ENCODE measurements around the gene PSMF1.
"Not testable (repeated sequence)": the region's sequence is repeated elsewhere in the genome, so short reads cannot be mapped to it uniquely, and the experiment has no call there.

PSMF1 gene

GRCh38 chr20:1203630-1204029 is 85.2 kb downstream of the PSMF1 start:
- no peak overlapping the region for H3K27ac Mint-ChIP-seq
- no peaks in the 10 kb centered on the region for H3K27me3 Mint-ChIP-seq
- H3K4me3 Mint-ChIP-seq: no peak overlapping the region
- H3K9me3 Mint-ChIP-seq: no peaks in the 10 kb centered on the region
- H3K36me3 Mint-ChIP-seq (ENCODE audit: low read depth): no peaks in the 10 kb centered on the region
- no peaks in the 10 kb centered on the region for H3K4me1 Mint-ChIP-seq (ENCODE audit: low read depth)

- no peak overlapping the region for H3K4me3 Mint-ChIP-seq
- H3K4me1 Mint-ChIP-seq (ENCODE audit: low read depth): no peaks in the 10 kb centered on the region
- no peaks in the 10 kb centered on the region for H3K9me3 Mint-ChIP-seq
- H3K27me3 Mint-ChIP-seq: no peaks in the 10 kb centered on the region
- H3K36me3 Mint-ChIP-seq (ENCODE audit: low read depth): no peaks in the 10 kb centered on the region
- H3K27ac Mint-ChIP-seq: no peak overlapping the region
These were observed 85.7 kb downstream of the PSMF1 start for GRCh38 chr20:1204113-1204512.

GRCh38 chr20:1204576-1204975 is 86.2 kb downstream of the PSMF1 start:
- Mint-ChIP-seq H3K27me3 (no peaks in the 10 kb centered on the region), H3K36me3 (ENCODE audit: low read depth) (no peaks in the 10 kb centered on the region), H3K4me3 (no peak overlapping the region)

GRCh38 chr20:1205802-1206201 is 87.4 kb downstream of the PSMF1 start:
- no peaks in the 10 kb centered on the region for H3K27me3 Mint-ChIP-seq
- H3K36me3 Mint-ChIP-seq (ENCODE audit: low read depth): no peaks in the 10 kb centered on the region
- no peak overlapping the region for H3K27ac Mint-ChIP-seq
- H3K4me3 Mint-ChIP-seq: no peak overlapping the region
- H3K9me3 Mint-ChIP-seq: no peaks in the 10 kb centered on the region
- H3K4me1 Mint-ChIP-seq (ENCODE audit: low read depth): no peaks in the 10 kb centered on the region

More at GRCh38 chr20:1204576-1204975, 86.2 kb downstream of the PSMF1 start:
- no peaks in the 10 kb centered on the region for H3K4me1 Mint-ChIP-seq (ENCODE audit: low read depth)
- no peaks in the 10 kb centered on the region for H3K9me3 Mint-ChIP-seq
- H3K27ac Mint-ChIP-seq: no peak overlapping the region

- Mint-ChIP-seq H3K9me3 (no peaks in the 10 kb centered on the region), H3K27ac (no peak overlapping the region), H3K4me1 (ENCODE audit: low read depth) (no peaks in the 10 kb centered on the region), H3K4me3 (no peak overlapping the region), H3K27me3 (peaks cover under 1% of the 10 kb centered on the region), H3K36me3 (ENCODE audit: low read depth) (no peaks in the 10 kb centered on the region)
These were observed 88.2 kb downstream of the PSMF1 start for GRCh38 chr20:1206366-1207148.

- Mint-ChIP-seq H3K27ac (no peak overlapping the region), H3K4me3 (no peak overlapping the region), H3K4me1 (ENCODE audit: low read depth) (no peaks in the 10 kb centered on the region), H3K9me3 (no peaks in the 10 kb centered on the region), H3K36me3 (ENCODE audit: low read depth) (no peaks in the 10 kb centered on the region), H3K27me3 (peaks cover 8% of the 10 kb centered on the region)
These were observed 89.0 kb downstream of the PSMF1 start for GRCh38 chr20:1207293-1207878.

- Mint-ChIP-seq H3K27me3 (peaks cover 10% of the 10 kb centered on the region), H3K4me1 (ENCODE audit: low read depth) (peaks cover 10% of the 10 kb centered on the region), H3K4me3 (no peak overlapping the region), H3K9me3 (no peaks in the 10 kb centered on the region), H3K36me3 (ENCODE audit: low read depth) (no peaks in the 10 kb centered on the region), H3K27ac (no peak overlapping the region)
These were observed 91.3 kb downstream of the PSMF1 start for GRCh38 chr20:1209447-1210387.

- no peaks in the 10 kb centered on the region for H3K9me3 Mint-ChIP-seq
- peaks cover 10% of the 10 kb centered on the region for H3K27me3 Mint-ChIP-seq
- H3K36me3 Mint-ChIP-seq (ENCODE audit: low read depth): no peaks in the 10 kb centered on the region
- H3K4me1 Mint-ChIP-seq (ENCODE audit: low read depth): peaks cover 18% of the 10 kb centered on the region
- H3K27ac Mint-ChIP-seq: no peak overlapping the region
- no peak overlapping the region for H3K4me3 Mint-ChIP-seq
These were observed 92.1 kb downstream of the PSMF1 start for GRCh38 chr20:1210501-1210900.

GRCh38 chr20:1212023-1212422 is 93.6 kb downstream of the PSMF1 start:
- Mint-ChIP-seq H3K4me3 (no peak overlapping the region), H3K27me3 (peaks cover 10% of the 10 kb centered on the region), H3K9me3 (no peaks in the 10 kb centered on the region), H3K36me3 (ENCODE audit: low read depth) (no peaks in the 10 kb centered on the region), H3K27ac (no peak overlapping the region), H3K4me1 (ENCODE audit: low read depth) (peaks cover 33% of the 10 kb centered on the region)

GRCh38 chr20:1212607-1213396 is 94.4 kb downstream of the PSMF1 start:
- Mint-ChIP-seq H3K36me3 (ENCODE audit: low read depth) (no peaks in the 10 kb centered on the region), H3K9me3 (no peaks in the 10 kb centered on the region), H3K27me3 (peaks cover 10% of the 10 kb centered on the region), H3K27ac (no peak overlapping the region), H3K4me1 (ENCODE audit: low read depth) (peaks cover 37% of the 10 kb centered on the region), H3K4me3 (no peak overlapping the region)

- Mint-ChIP-seq H3K27me3 (peaks cover 10% of the 10 kb centered on the region), H3K4me1 (ENCODE audit: low read depth) (peaks cover 37% of the 10 kb centered on the region), H3K9me3 (no peaks in the 10 kb centered on the region), H3K36me3 (ENCODE audit: low read depth) (no peaks in the 10 kb centered on the region), H3K4me3 (no peak overlapping the region), H3K27ac (no peak overlapping the region)
These were observed 96.4 kb downstream of the PSMF1 start for GRCh38 chr20:1214838-1215261.

GRCh38 chr20:1215386-1216170 is 97.2 kb downstream of the PSMF1 start:
- peaks cover 37% of the 10 kb centered on the region for H3K4me1 Mint-ChIP-seq (ENCODE audit: low read depth)
- H3K4me3 Mint-ChIP-seq: peak overlapping the region; percentile 47
- H3K27ac Mint-ChIP-seq: peak overlapping the region; percentile 76

GRCh38 chr20:1216527-1217427 is 98.4 kb downstream of the PSMF1 start:
- H3K4me3 Mint-ChIP-seq; H3K9me3 Mint-ChIP-seq; H3K27me3 Mint-ChIP-seq; H3K27ac Mint-ChIP-seq; H3K36me3 Mint-ChIP-seq (ENCODE audit: low read depth): not testable (repeated sequence)
- peaks cover 37% of the 10 kb centered on the region for H3K4me1 Mint-ChIP-seq (ENCODE audit: low read depth)

More at GRCh38 chr20:1215386-1216170, 97.2 kb downstream of the PSMF1 start:
- peaks cover 10% of the 10 kb centered on the region for H3K27me3 Mint-ChIP-seq
- no peaks in the 10 kb centered on the region for H3K9me3 Mint-ChIP-seq
- H3K36me3 Mint-ChIP-seq (ENCODE audit: low read depth): no peaks in the 10 kb centered on the region
